Lower lobe of right lung (tissue), 2 donors: Measurements from ENCODE around the gene KCTD11. TPM values are rescaled to one million over a fixed set of nuclear protein-coding genes. Genes with fewer than 3 reads are reported as not detected.
A peak's percentile ranks its signal among the peaks of the same experiment; 100 is the strongest.

Source experiments
- ATAC-seq, 2 donors: fragments of 200-7000 bp; cut with Tn5 transposase; one replicate each; pipeline ENCODE4 v1.9.1; 2020 to 2022; ENCODE audit warnings: mild to moderate bottlenecking in 2 of 2, moderate library complexity in 2 of 2
- DNase-seq: peaks from one replicate; pipeline ENCODE4 v3.0.0-alpha.2; 2020
- H3K27ac ChIP-seq: fragments of 200-600 bp; one replicate; pipeline ENCODE4 v1.8.0; 2022
- H3K27me3 ChIP-seq: fragments of 200-600 bp; one replicate; pipeline ENCODE4 v1.8.0; 2022; ENCODE audit warnings: low read depth
- H3K36me3 ChIP-seq: fragments of 200-600 bp; one replicate; pipeline ENCODE4 v1.8.0; 2022; ENCODE audit warnings: mild to moderate bottlenecking
- H3K4me1 ChIP-seq: fragments of 200-600 bp; one replicate; pipeline ENCODE4 v1.8.0; 2022
- H3K4me3 ChIP-seq: fragments of 200-600 bp; one replicate; pipeline ENCODE4 v1.8.0; 2022; ENCODE audit warnings: mild to moderate bottlenecking
- H3K9me3 ChIP-seq: fragments of 200-600 bp; one replicate; pipeline ENCODE4 v1.8.0; 2022
- CTCF ChIP-seq: fragments of 200-600 bp; IDR thresholded peaks from one replicate; pipeline ENCODE4 v1.8.0; 2022; ENCODE audit warnings: antibody characterized with exemption, mild to moderate bottlenecking
- intact Hi-C: fragments of 100-400 bp; cut with DNase I; formaldehyde crosslinking; loops from one replicate; pipeline ENCODE4 v1.11.0; 2022
- total RNA-seq: library from RNA; stranded (reverse); fragmentation: NEBNext Ultra II Directional; extraction: Animal tissue kit (Norgen Biotek cat#: 25700); gene quantifications from one replicate; pipeline ENCODE4 v1.2.1, GENCODE V29; 2021
- donor health status: DM: no; HTN: yes; CAD: no; lungs with severe emphysema.

Gene KCTD11
- total RNA-seq, 1 donor from 2014 or later, result 11.0 TPM

DNA sequence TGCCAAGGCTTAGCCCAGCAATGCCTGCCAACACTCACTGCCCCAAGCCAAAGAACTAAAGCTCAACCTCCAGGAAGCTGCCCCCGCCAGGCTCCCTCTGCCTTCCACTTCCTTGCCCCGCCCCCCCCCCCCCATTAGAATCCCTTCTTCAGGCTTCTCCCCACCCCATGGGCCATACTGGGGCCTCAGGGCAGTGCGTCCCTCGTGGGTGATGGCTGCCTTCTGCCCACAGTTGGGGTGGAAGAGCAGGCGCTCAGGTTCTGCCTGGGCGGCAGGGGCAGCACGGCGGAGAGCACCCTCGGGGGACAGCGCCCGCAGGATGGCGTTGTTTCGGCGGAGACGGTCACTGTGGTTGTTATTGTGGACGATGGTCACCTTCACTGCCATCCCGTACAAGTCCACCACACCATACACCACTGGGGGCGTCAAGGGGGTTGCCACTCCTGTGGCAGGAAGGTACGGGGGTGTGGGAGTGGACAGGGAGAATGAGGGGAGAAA, 26.9 kb upstream of the KCTD11 start:
- intact Hi-C loops, result no loop called here
- Histone ChIP-seq H3K36me3 (peaks cover 68% of the 10 kb centered on the region), H3K4me3 (no peak overlapping the region), H3K27me3 (no peaks in the 10 kb centered on the region), H3K9me3 (no peaks in the 10 kb centered on the region), H3K27ac (no peak overlapping the region), H3K4me1 (peaks cover 13% of the 10 kb centered on the region)
- ATAC-seq (no peak), DNase-seq (no peak)
- no peak for TF ChIP-seq CTCF

GRCh38 chr17:7326186-7326585, 25.8 kb upstream of the KCTD11 start:
- DNase-seq, result no peak

GRCh38 chr17:7327056-7327455, 24.9 kb upstream of the KCTD11 start:
- Histone ChIP-seq H3K9me3 (no peaks in the 10 kb centered on the region), H3K36me3 (peaks cover 48% of the 10 kb centered on the region), H3K27me3 (no peaks in the 10 kb centered on the region), H3K4me1 (peaks cover 22% of the 10 kb centered on the region), H3K27ac (no peak overlapping the region), H3K4me3 (no peak overlapping the region)
- intact Hi-C loops, result no loop called here
- DNase-seq, result no peak
- no peak for ATAC-seq
- no peak for TF ChIP-seq CTCF

More at GRCh38 chr17:7326186-7326585, 25.8 kb upstream of the KCTD11 start:
- no peak overlapping the region for H3K4me3 ChIP-seq
- no peak for ATAC-seq
- H3K27me3 ChIP-seq, result no peaks in the 10 kb centered on the region
- intact Hi-C loops, result no loop called here
- no peak overlapping the region for H3K27ac ChIP-seq
- TF ChIP-seq CTCF, result no peak
- peaks cover 22% of the 10 kb centered on the region for H3K4me1 ChIP-seq
- no peaks in the 10 kb centered on the region for H3K9me3 ChIP-seq
- H3K36me3 ChIP-seq, result peaks cover 56% of the 10 kb centered on the region

DNA sequence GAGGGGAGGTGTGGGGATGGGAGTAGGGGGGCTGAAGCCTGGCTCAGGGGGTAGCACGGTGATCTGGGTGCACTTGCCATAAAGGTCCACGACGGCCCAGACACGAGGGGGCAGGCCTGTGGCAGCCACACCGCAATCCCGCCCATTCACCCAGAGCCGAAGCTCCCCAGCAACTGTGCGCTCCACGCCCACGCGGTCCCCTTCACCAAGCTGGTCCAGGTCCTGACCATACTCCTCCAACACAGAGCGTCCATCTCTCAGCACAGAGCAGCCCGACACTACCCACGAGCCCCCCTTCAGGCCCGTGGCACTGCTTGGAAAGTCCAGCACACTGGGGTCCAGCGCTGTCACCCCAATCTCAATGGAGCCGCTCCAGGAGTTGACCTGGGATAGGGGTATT, 24.5 kb upstream of the KCTD11 start:
- no peak for TF ChIP-seq CTCF

GRCh38 chr17:7328009-7328408, 24.0 kb upstream of the KCTD11 start:
- intact Hi-C loops, result no loop called here
- no peak overlapping the region for H3K27ac ChIP-seq

More for the DNA sequence above, 24.5 kb upstream of the KCTD11 start:
- intact Hi-C loops, result no loop called here
- Histone ChIP-seq H3K4me3 (no peak overlapping the region), H3K27ac (no peak overlapping the region), H3K4me1 (peaks cover 22% of the 10 kb centered on the region), H3K27me3 (no peaks in the 10 kb centered on the region), H3K9me3 (no peaks in the 10 kb centered on the region), H3K36me3 (peaks cover 43% of the 10 kb centered on the region)
- ATAC-seq, result no peak
- DNase-seq, result no peak

More at GRCh38 chr17:7328009-7328408, 24.0 kb upstream of the KCTD11 start:
- H3K4me1 ChIP-seq, result peaks cover 22% of the 10 kb centered on the region
- DNase-seq (no peak), ATAC-seq (no peak)
- no peaks in the 10 kb centered on the region for H3K9me3 ChIP-seq
- no peaks in the 10 kb centered on the region for H3K27me3 ChIP-seq
- peak overlapping the region; percentile 90 for H3K4me3 ChIP-seq
- peaks cover 38% of the 10 kb centered on the region for H3K36me3 ChIP-seq
- TF ChIP-seq CTCF, result no peak
